A549 (cell line): ENCODE data around the gene FOXRED2.

Experiments
- CTCF ChIP-seq: fragments of >200 bp; sonication (Bioruptor Twin); formaldehyde crosslinking; IDR thresholded peaks from 3 replicates; pipeline ENCODE4 v1.5.1; 2016
- EP300 ChIP-seq, 2 experiments: fragments of >200 bp; sonication (Bioruptor Twin); formaldehyde crosslinking; IDR thresholded peaks; 2 replicates in 1 of 2; 3 replicates in 1 of 2; pipeline ENCODE4 v1.6.1; 2016 to 2017
- MAZ ChIP-seq: fragments of 150-350 bp; IDR thresholded peaks from 2 replicates; pipeline ENCODE4 v1.6.1; 2014; ENCODE audit warnings: antibody characterized with exemption, low read depth, low read length, borderline replicate concordance
- POLR2A ChIP-seq: IDR thresholded peaks from 2 replicates; pipeline ENCODE4 v1.6.1; 2012; ENCODE audit warnings: mild to moderate bottlenecking, low read length
- RAD21 ChIP-seq, 2 experiments: fragments of >200 bp in 1 of 2; sonication (Bioruptor Twin) in 1 of 2; formaldehyde crosslinking in 1 of 2; IDR thresholded peaks in 1 of 2; conservative IDR thresholded peaks in 1 of 2; 2 replicates in 1 of 2; 3 replicates in 1 of 2; pipeline ENCODE4 v1.6.1; 2012 to 2018; ENCODE audit warnings: inconsistent platforms in 1 of 2
- REST ChIP-seq: fragments of 200-600 bp; sonication (generic); IDR thresholded peaks from 2 replicates; pipeline ENCODE4 v1.6.1; 2016; ENCODE audit warnings: antibody characterized with exemption, mild to moderate bottlenecking, moderate library complexity
- TF ChIP-seq, protein P1 (sequence below): IDR thresholded peaks from 2 replicates; pipeline ENCODE4 v1.6.1; 2012

DNA sequence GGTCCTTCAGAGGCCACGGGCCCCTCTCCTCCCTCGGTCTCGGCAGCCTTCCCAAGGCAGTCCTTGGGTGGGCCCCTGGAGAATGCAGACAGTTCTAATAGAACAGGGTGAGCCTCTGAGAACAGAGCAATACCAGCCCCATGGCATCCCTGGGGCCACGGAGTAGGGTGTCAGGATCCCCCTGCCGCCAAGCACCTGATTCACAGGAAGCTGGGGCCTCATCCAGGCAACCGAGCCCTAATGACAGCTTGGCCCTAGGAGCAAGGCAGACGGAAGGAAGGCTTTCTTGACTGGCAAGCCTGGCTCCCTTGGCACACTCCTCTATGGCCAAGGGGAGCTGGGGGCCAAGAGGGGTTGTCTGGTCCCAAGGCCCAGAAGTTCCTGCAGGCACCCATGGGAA lies 40.6 kb downstream of the FOXRED2 start:
- TF ChIP-seq MAZ (no peak), CTCF (no peak), EP300 (IDR thresholded peaks at IDR 0.05) (no peak), RAD21 (conservative IDR thresholded peaks at IDR 0.05 in 1 of 2, IDR thresholded peaks at IDR 0.05 in 1 of 2) (no peak), REST (no peak), POLR2A (no peak)
- TF ChIP-seq, protein P1, sequence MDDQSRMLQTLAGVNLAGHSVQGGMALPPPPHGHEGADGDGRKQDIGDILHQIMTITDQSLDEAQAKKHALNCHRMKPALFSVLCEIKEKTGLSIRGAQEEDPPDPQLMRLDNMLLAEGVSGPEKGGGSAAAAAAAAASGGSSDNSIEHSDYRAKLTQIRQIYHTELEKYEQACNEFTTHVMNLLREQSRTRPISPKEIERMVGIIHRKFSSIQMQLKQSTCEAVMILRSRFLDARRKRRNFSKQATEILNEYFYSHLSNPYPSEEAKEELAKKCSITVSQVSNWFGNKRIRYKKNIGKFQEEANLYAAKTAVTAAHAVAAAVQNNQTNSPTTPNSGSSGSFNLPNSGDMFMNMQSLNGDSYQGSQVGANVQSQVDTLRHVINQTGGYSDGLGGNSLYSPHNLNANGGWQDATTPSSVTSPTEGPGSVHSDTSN = no peak
